ENCODE data around the gene TECPR1.
A peak's percentile ranks its signal among the peaks of the same experiment; 100 is the strongest.

TECPR1 gene

GRCh38 chr7:98223898-98224700 is 27.9 kb downstream of the TECPR1 start:
- no peak overlapping the region for H3K27ac ChIP-seq (ENCODE audit: extremely low read depth, low read depth, low read length)
- CTCF ChIA-PET = no interaction called here
- POLR2A ChIA-PET = no interaction called here
- H3K4me1 ChIP-seq (ENCODE audit: control insufficient read depth, insufficient read depth, low read length) = no peaks in the 10 kb centered on the region
- TF ChIP-seq ZNF629 (tag by site-specific recombination; IDR thresholded peaks at IDR 0.05) (no peak), FEZF1 (tag by site-specific recombination; IDR thresholded peaks at IDR 0.05) (no peak), PBX3 (CRISPR knock-in tag; IDR thresholded peaks at IDR 0.05) (no peak), ZBTB1 (tag by site-specific recombination; IDR thresholded peaks at IDR 0.05) (no peak), GLIS1 (tag by site-specific recombination; IDR thresholded peaks at IDR 0.05) (peak; percentile 64)
- no peaks in the 10 kb centered on the region for H3K9me3 ChIP-seq (ENCODE audit: control insufficient read depth, insufficient read depth, low read depth, low read length)
- H3K36me3 ChIP-seq (ENCODE audit: control insufficient read depth in 2 of 2, insufficient read depth in 1 of 2, low read length in 2 of 2) = peaks cover 3 to 10% of the 10 kb centered on the region in 2 experiments; a peak in 2 of 3 replicates
- no peak overlapping the region for H3K4me3 ChIP-seq (ENCODE audit: low read depth, low read length)

- POLR2A ChIA-PET = no interaction called here
- H3K4me3 ChIP-seq (ENCODE audit: low read depth, low read length) = no peak overlapping the region
- no peak overlapping the region for H3K27ac ChIP-seq (ENCODE audit: extremely low read depth, low read depth, low read length)
- no peaks in the 10 kb centered on the region for H3K9me3 ChIP-seq (ENCODE audit: control insufficient read depth, insufficient read depth, low read depth, low read length)
- TF ChIP-seq ZNF585B (tag by site-specific recombination; IDR thresholded peaks at IDR 0.05) = no peak
- no peak for TF ChIP-seq ZNF311 (tag by site-specific recombination; IDR thresholded peaks at IDR 0.05; ENCODE audit: borderline replicate concordance)
- no peak for TF ChIP-seq ZNF510 (tag by site-specific recombination; IDR thresholded peaks at IDR 0.05; ENCODE audit: insufficient replicate concordance)
- no peak for TF ChIP-seq ZNF211 (tag by site-specific recombination; IDR thresholded peaks at IDR 0.05; ENCODE audit: low read depth)
- no peaks in the 10 kb centered on the region for H3K4me1 ChIP-seq (ENCODE audit: control insufficient read depth, insufficient read depth, low read length)
- peaks cover 3 to 10% of the 10 kb centered on the region in 2 experiments; a peak in 2 of 3 replicates for H3K36me3 ChIP-seq (ENCODE audit: control insufficient read depth in 2 of 2, insufficient read depth in 1 of 2, low read length in 2 of 2)
- CTCF ChIA-PET = no interaction called here
Observed at GRCh38 chr7:98223351-98223897, 28.6 kb downstream of the TECPR1 start.

DNA sequence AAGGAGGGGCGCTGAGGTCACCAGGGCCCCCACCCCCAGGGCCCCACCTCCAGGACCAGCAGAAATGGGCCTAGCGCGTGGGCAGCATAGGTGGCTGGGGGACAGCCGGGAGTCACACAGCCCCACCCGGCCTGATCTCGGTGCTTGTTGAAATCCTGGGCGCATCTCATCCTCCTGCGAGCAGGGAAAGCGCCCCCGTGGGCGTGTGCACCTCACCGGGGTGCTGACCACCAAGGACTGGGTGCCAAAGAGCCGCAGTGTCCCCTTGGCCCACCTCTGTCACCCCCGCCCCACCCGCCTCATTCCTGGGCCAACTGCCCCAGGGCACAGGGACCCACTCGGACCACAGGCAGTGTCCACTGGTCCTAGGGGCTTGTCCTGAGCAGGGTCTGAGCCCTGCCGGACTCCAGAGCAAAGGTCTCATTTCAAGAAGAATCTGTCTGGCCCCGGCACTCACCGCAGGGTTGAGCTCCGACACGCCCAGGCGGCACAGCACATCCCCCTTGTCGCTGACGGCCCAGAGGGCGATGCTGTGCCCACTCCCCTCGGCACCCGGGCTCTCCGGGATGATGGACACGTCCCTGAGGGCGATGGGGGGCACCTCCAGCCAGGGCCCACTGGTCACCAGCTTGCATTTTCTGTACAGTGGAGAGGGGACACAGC is 29.4 kb downstream of the TECPR1 start:
- Histone ChIP-seq H3K9me3 (ENCODE audit: control insufficient read depth, insufficient read depth, low read depth, low read length) (no peaks in the 10 kb centered on the region), H3K4me1 (ENCODE audit: control insufficient read depth, insufficient read depth, low read length) (peaks cover 5% of the 10 kb centered on the region; the same call in 1 of the 2 replicates), H3K36me3 (ENCODE audit: control insufficient read depth in 2 of 2, insufficient read depth in 1 of 2, low read length in 2 of 2) (peaks cover 3 to 10% of the 10 kb centered on the region in 2 experiments; a peak in 2 of 3 replicates), H3K27ac (ENCODE audit: extremely low read depth, low read depth, low read length) (no peak overlapping the region), H3K4me3 (ENCODE audit: low read depth, low read length) (no peak overlapping the region)
- ChIA-PET CTCF (no interaction called here), POLR2A (no interaction called here)
- TF ChIP-seq ZNF623 (tag by site-specific recombination; IDR thresholded peaks at IDR 0.05) (no peak), ZNF514 (tag by site-specific recombination; IDR thresholded peaks at IDR 0.05) (no peak), ZNF692 (tag by site-specific recombination; IDR thresholded peaks at IDR 0.05) (no peak), ZEB2 (tag by site-specific recombination; IDR thresholded peaks at IDR 0.05) (no peak), ZBTB8A (tag by site-specific recombination; IDR thresholded peaks at IDR 0.05) (no peak), OVOL3 (tag by site-specific recombination; IDR thresholded peaks at IDR 0.05) (no peak), SP2 (tag by site-specific recombination; IDR thresholded peaks at IDR 0.05) (no peak), SETDB1 (IDR thresholded peaks at IDR 0.05; ENCODE audit: insufficient read length, low read length) (no peak), ZBTB1 (tag by site-specific recombination; IDR thresholded peaks at IDR 0.05) (no peak), GLI4 (tag by site-specific recombination; IDR thresholded peaks at IDR 0.05) (no peak), PRDM1 (tag by site-specific recombination; IDR thresholded peaks at IDR 0.05) (no peak), ZNF248 (tag by site-specific recombination; IDR thresholded peaks at IDR 0.05) (no peak), ZNF621 (tag by site-specific recombination; IDR thresholded peaks at IDR 0.05) (no peak)
- TF ChIP-seq, protein P1, sequence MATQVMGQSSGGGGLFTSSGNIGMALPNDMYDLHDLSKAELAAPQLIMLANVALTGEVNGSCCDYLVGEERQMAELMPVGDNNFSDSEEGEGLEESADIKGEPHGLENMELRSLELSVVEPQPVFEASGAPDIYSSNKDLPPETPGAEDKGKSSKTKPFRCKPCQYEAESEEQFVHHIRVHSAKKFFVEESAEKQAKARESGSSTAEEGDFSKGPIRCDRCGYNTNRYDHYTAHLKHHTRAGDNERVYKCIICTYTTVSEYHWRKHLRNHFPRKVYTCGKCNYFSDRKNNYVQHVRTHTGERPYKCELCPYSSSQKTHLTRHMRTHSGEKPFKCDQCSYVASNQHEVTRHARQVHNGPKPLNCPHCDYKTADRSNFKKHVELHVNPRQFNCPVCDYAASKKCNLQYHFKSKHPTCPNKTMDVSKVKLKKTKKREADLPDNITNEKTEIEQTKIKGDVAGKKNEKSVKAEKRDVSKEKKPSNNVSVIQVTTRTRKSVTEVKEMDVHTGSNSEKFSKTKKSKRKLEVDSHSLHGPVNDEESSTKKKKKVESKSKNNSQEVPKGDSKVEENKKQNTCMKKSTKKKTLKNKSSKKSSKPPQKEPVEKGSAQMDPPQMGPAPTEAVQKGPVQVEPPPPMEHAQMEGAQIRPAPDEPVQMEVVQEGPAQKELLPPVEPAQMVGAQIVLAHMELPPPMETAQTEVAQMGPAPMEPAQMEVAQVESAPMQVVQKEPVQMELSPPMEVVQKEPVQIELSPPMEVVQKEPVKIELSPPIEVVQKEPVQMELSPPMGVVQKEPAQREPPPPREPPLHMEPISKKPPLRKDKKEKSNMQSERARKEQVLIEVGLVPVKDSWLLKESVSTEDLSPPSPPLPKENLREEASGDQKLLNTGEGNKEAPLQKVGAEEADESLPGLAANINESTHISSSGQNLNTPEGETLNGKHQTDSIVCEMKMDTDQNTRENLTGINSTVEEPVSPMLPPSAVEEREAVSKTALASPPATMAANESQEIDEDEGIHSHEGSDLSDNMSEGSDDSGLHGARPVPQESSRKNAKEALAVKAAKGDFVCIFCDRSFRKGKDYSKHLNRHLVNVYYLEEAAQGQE (tag by site-specific recombination; IDR thresholded peaks at IDR 0.05) = no peak
- TF ChIP-seq, protein P2, sequence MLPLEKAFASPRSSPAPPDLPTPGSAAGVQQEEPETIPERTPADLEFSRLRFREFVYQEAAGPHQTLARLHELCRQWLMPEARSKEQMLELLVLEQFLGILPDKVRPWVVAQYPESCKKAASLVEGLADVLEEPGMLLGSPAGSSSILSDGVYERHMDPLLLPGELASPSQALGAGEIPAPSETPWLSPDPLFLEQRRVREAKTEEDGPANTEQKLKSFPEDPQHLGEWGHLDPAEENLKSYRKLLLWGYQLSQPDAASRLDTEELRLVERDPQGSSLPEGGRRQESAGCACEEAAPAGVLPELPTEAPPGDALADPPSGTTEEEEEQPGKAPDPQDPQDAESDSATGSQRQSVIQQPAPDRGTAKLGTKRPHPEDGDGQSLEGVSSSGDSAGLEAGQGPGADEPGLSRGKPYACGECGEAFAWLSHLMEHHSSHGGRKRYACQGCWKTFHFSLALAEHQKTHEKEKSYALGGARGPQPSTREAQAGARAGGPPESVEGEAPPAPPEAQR (tag by site-specific recombination; IDR thresholded peaks at IDR 0.05) = no peak

All from HEK293 (cell line).